BE2C (cell line): Measurements from ENCODE around the gene DHRS11.
A peak's percentile ranks its signal among the peaks of the same experiment; 100 is the strongest.

Experiments
- DNase-seq: peaks from one replicate; pipeline ENCODE4 v3.0.0-alpha.2; 2020
- H3K27me3 ChIP-seq: fragments of 250-450 bp; sonication (Bioruptor Pico); 2 replicates; pipeline ENCODE4 v1.5.1; 2020; ENCODE audit warnings: mild to moderate bottlenecking
- H3K36me3 ChIP-seq: fragments of 250-450 bp; sonication (Bioruptor Pico); 2 replicates; pipeline ENCODE4 v1.5.1; 2020; ENCODE audit warnings: mild to moderate bottlenecking
- H3K4me1 ChIP-seq: fragments of 250-450 bp; sonication (Bioruptor Pico); 2 replicates; pipeline ENCODE4 v1.5.1; 2020
- H3K4me3 ChIP-seq: 2 replicates; pipeline ENCODE4 v1.5.1; 2011; ENCODE audit warnings: low read depth, low read length
- H3K9me3 ChIP-seq: fragments of 250-450 bp; sonication (Bioruptor Pico); 2 replicates; pipeline ENCODE4 v1.5.1; 2020
- TF ChIP-seq, protein P1 (sequence below): IDR thresholded peaks from 2 replicates; pipeline ENCODE4 v1.5.1; 2012; ENCODE audit warnings: mild to moderate bottlenecking, low read depth, low read length

DHRS11 gene

DNA sequence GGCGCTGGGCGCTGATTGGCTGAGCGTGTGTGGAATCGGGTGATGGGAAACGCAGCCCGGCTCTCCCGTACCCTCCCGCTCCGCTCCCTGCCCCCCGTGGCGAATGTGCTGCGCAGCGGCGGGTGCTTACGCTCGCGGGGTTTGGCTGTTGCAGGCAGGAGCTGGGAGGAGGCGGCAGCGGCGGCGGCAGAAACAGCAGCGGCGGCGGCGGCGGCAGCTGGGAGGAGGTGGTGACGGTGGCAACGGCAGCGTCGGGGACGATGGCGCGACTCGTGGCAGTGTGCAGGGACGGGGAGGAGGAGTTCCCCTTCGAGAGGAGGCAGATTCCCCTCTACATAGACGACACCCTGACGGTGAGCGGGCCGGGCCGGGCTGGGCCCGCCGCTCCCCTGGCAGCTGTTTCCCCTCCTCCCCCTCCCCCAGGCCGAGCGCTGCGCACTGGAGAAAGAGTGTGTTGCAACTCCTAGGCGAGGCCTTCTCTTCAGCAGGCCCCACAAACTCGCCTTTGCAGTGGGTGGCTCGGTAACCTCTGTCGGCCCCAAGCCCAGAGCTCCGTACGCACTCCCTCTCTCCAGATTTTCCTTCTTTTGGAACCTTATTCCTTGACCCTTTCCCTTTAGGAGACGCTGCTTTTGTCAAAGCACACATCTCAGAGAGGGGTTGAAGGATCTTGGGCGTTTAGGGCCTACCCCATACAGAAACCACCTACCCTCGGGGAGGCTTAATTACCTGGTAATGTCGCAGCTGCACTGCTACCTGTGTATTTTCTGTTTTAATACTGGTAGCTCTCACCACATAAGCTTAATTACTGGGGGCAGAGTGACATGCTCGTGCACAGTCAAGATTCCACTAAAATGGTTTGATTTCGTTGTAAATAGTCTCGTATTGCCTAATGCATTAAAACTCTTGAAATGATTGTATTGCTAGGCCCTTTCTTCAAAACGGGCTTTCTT, 45.9 kb upstream of the DHRS11 start:
- Histone ChIP-seq H3K27me3 (no peaks in the 10 kb centered on the region), H3K36me3 (peaks cover 14% of the 10 kb centered on the region), H3K4me3 (peak overlapping the region; percentile 98), H3K9me3 (no peaks in the 10 kb centered on the region), H3K4me1 (peaks cover 3% of the 10 kb centered on the region; the same call in 1 of the 2 replicates)
- peak; percentile 99 for DNase-seq
- TF ChIP-seq, protein P1, sequence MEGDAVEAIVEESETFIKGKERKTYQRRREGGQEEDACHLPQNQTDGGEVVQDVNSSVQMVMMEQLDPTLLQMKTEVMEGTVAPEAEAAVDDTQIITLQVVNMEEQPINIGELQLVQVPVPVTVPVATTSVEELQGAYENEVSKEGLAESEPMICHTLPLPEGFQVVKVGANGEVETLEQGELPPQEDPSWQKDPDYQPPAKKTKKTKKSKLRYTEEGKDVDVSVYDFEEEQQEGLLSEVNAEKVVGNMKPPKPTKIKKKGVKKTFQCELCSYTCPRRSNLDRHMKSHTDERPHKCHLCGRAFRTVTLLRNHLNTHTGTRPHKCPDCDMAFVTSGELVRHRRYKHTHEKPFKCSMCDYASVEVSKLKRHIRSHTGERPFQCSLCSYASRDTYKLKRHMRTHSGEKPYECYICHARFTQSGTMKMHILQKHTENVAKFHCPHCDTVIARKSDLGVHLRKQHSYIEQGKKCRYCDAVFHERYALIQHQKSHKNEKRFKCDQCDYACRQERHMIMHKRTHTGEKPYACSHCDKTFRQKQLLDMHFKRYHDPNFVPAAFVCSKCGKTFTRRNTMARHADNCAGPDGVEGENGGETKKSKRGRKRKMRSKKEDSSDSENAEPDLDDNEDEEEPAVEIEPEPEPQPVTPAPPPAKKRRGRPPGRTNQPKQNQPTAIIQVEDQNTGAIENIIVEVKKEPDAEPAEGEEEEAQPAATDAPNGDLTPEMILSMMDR, result no peak

DNA sequence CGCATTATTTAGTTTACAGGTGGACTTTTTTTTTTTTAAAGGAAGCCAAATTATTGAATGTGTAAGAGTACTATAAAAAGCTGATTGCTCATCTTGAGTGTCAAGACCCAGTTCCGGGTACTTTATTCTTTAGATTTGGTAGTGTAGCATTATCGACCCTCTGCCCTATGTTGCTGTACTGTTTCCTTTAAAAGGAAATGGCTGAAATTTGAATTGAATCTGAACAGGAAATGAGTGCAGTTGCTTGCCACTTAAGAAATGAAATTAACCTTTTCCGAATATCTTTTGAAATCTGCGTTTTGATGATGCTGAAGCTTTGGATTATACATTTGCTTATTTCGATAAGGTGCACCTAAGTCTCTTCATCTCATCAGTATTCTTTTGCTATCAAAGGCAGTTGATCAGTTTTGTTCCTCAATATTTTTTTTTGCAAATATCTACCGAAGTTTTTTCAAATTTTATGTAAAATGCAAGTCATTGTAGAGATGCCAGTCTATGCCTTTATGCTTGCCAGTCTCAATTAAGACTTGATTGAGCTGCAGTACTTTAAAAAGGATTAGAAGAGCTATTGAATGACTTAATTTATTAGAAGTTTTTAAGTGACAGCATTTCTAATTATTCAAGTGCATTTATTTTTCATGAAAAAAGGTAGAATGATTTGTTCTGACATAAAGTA, 45.1 kb upstream of the DHRS11 start:
- Histone ChIP-seq H3K4me3 (peak overlapping the region; percentile 98), H3K36me3 (peaks cover 14% of the 10 kb centered on the region), H3K9me3 (no peaks in the 10 kb centered on the region), H3K27me3 (no peaks in the 10 kb centered on the region), H3K4me1 (peaks cover 3% of the 10 kb centered on the region; the same call in 1 of the 2 replicates)
- TF ChIP-seq, protein P1, result no peak
- DNase-seq, result no peak

DNA sequence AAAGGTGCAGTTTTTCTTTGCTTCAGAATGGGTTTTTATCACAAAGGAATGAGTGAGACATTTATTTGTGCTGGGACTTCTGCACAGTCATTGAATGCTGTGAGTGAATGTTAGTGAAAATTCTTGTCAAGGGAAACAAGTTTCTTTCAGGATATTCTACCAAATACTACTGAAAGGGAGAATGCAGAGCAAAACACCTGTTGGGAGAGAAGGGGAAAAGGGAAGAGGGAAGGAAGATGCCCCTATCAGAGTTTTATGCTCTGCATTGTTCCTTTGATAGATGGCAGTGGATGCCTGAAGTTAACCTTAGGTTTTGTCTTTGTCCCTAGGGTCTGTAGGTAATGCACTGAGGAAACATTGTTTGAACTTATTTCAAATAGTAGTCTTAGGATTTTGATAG, 43.9 kb upstream of the DHRS11 start:
- Histone ChIP-seq H3K9me3 (no peaks in the 10 kb centered on the region), H3K36me3 (peaks cover 14% of the 10 kb centered on the region), H3K27me3 (no peaks in the 10 kb centered on the region), H3K4me1 (peaks cover 3% of the 10 kb centered on the region; the same call in 1 of the 2 replicates), H3K4me3 (peak overlapping the region; percentile 98)
- TF ChIP-seq, protein P1, result no peak
- no peak for DNase-seq

DNA sequence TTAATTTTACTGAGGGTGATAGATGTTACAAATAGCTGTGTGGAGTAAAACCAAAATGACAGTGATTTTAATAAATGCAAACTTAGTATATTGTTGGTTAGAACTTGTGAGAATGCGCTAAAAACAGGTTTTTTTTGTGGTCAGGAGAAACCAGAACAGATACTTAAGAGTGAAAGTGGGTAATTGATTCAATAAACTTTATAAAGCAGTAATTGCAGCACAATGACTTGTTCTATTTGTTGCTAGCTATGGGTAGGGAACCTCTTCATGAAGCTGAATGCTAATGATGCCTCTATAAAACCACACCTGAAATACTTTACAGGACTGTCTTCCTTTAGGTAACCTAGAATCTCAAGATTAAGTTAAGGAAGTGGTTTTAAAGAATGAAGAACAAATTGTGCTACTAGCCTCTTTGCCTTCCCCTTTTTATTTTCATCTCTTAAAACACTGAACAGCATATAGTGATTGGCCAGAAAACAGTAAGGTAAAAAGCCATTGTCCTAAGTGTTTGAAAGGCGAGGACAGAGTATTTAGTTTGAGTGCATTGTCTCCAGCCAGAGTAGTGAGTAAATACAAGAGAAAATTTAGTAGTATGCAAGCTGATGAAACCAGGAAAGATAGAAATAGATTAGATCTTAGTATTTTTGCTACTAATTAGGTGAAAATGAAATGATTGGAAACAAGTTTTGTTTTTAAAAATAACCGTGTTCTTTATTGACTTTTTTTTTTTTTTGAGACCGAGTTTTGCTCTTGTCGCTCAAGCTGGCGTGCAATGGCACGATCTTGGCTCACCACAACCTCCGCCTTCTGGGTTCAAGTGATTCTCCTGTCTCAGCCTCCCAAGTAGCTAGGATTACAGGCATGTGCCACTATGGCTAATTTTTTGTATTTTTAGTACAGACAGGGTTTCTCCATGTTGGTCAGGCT, 40.9 kb upstream of the DHRS11 start:
- DNase-seq, result no peak
- Histone ChIP-seq H3K36me3 (peaks cover 24% of the 10 kb centered on the region), H3K9me3 (no peaks in the 10 kb centered on the region), H3K4me1 (peaks cover 3% of the 10 kb centered on the region; the same call in 1 of the 2 replicates), H3K27me3 (no peaks in the 10 kb centered on the region), H3K4me3 (no peak overlapping the region)
- TF ChIP-seq, protein P1, result no peak

DNA sequence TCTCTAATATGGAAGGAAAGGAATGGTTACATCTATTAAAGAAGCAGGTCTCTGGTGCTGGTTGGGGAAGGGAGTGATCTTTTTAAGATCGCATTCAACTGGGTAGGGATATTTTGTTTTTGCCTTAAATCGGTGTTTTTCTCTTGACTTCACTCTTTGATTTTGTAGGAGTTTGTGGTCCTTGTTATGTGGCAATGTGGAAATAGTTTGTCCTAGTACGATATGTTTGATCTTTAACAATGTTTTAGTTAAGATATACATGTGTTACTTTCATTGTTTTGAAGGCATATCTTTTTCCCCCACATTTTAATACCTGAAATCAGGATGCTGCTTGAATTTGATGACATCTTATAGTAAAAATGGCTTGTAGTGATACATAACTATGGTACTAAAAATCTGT, 38.2 kb upstream of the DHRS11 start:
- H3K4me1 ChIP-seq, result no peaks in the 10 kb centered on the region
- DNase-seq, result no peak
- TF ChIP-seq, protein P1, result no peak
- H3K9me3 ChIP-seq, result no peaks in the 10 kb centered on the region
- H3K27me3 ChIP-seq, result no peaks in the 10 kb centered on the region
- peaks cover 39% of the 10 kb centered on the region for H3K36me3 ChIP-seq
- no peak overlapping the region for H3K4me3 ChIP-seq
